Measurements from ENCODE around the gene CFAP46. TPM values are rescaled to one million over a fixed set of nuclear protein-coding genes. Genes with fewer than 3 reads are reported as not detected.
A peak's percentile ranks its signal among the peaks of the same experiment; 100 is the strongest.

The CFAP46 gene
- total and polyA plus RNA-seq, 4 donors, result 3.1 to 18.8 (median 7.1) TPM

- peaks cover 0 to 9% (median 2%) of the 10 kb centered on the region in 3 donors for H3K27me3 ChIP-seq (ENCODE audit: control insufficient read depth in 3 of 3, insufficient read depth in 3 of 3, low read length in 2 of 3)
- no peak overlapping the region for H3K9ac ChIP-seq (ENCODE audit: insufficient read depth in 1 of 2, low read length in 2 of 2)
- H3K36me3 ChIP-seq (ENCODE audit: control insufficient read depth in 4 of 4, insufficient read depth in 4 of 4, low read length in 4 of 4), result no peaks in the 10 kb centered on the region
- TF ChIP-seq CTCF (IDR thresholded peaks at IDR 0.05; ENCODE audit: control extremely low read depth, extremely low read depth), result no peak
- H3K4me1 ChIP-seq (ENCODE audit: control insufficient read depth in 5 of 5, insufficient read depth in 5 of 5, low read length in 5 of 5), result peaks cover 0 to 6% (median 0%) of the 10 kb centered on the region in 5 donors
- H3K4me3 ChIP-seq, result no peak overlapping the region
- H3K9me3 ChIP-seq (ENCODE audit: control insufficient read depth in 4 of 4, insufficient read depth in 3 of 4, low read length in 3 of 4), result peaks cover 0 to 9% (median 0%) of the 10 kb centered on the region in 4 donors
- DNase-seq (peak in 2 of 3 donors; percentile 18 to 25), ATAC-seq (ENCODE audit: insufficient read depth, low FRiP score) (no peak)
- WGBS, 2 donors, result 26 to 27% methylated on average over 14 of the region's 14 CpGs
- H3K27ac ChIP-seq (ENCODE audit: low read depth in 1 of 2, low read length in 1 of 2), result no peak overlapping the region
Measured at GRCh38 chr10:132865171-132865631, 77.2 kb downstream of the CFAP46 start.

- no peak for TF ChIP-seq CTCF (IDR thresholded peaks at IDR 0.05; ENCODE audit: control extremely low read depth, extremely low read depth)
- no peak for DNase-seq
Measured at GRCh38 chr10:132862485-132863420, 79.6 kb downstream of the CFAP46 start.

GRCh38 chr10:132861884-132862461 lies 80.4 kb downstream of the CFAP46 start:
- H3K27me3 ChIP-seq (ENCODE audit: control insufficient read depth in 3 of 3, insufficient read depth in 3 of 3, low read length in 2 of 3), result peaks cover 0 to 9% (median 2%) of the 10 kb centered on the region in 3 donors
- no peak for TF ChIP-seq CTCF (IDR thresholded peaks at IDR 0.05; ENCODE audit: control extremely low read depth, extremely low read depth)
- H3K9ac ChIP-seq (ENCODE audit: insufficient read depth in 1 of 2, low read length in 2 of 2), result no peak overlapping the region
- ATAC-seq (ENCODE audit: insufficient read depth, low FRiP score) (no peak), DNase-seq (peak in 1 of 3 donors; percentile 27)
- WGBS, 2 donors, result 59 to 72% methylated on average over 23 to 24 of the region's 24 CpGs
- H3K36me3 ChIP-seq (ENCODE audit: control insufficient read depth in 4 of 4, insufficient read depth in 4 of 4, low read length in 4 of 4), result no peaks in the 10 kb centered on the region
- no peak overlapping the region for H3K4me3 ChIP-seq
- peaks cover 0 to 6% (median 0%) of the 10 kb centered on the region in 5 donors for H3K4me1 ChIP-seq (ENCODE audit: control insufficient read depth in 5 of 5, insufficient read depth in 5 of 5, low read length in 5 of 5)
- no peak overlapping the region for H3K27ac ChIP-seq (ENCODE audit: low read depth in 1 of 2, low read length in 1 of 2)
- H3K9me3 ChIP-seq (ENCODE audit: control insufficient read depth in 4 of 4, insufficient read depth in 3 of 4, low read length in 3 of 4), result peaks cover 0 to 10% (median 0%) of the 10 kb centered on the region in 4 donors

More at GRCh38 chr10:132862485-132863420, 79.6 kb downstream of the CFAP46 start:
- Histone ChIP-seq H3K27me3 (ENCODE audit: control insufficient read depth in 3 of 3, insufficient read depth in 3 of 3, low read length in 2 of 3) (peaks cover 0 to 9% (median 2%) of the 10 kb centered on the region in 3 donors), H3K9me3 (ENCODE audit: control insufficient read depth in 4 of 4, insufficient read depth in 3 of 4, low read length in 3 of 4) (peaks cover 0 to 4% (median 0%) of the 10 kb centered on the region in 4 donors), H3K36me3 (ENCODE audit: control insufficient read depth in 4 of 4, insufficient read depth in 4 of 4, low read length in 4 of 4) (no peaks in the 10 kb centered on the region), H3K9ac (ENCODE audit: insufficient read depth in 1 of 2, low read length in 2 of 2) (no peak overlapping the region), H3K4me1 (ENCODE audit: control insufficient read depth in 5 of 5, insufficient read depth in 5 of 5, low read length in 5 of 5) (peaks cover 0 to 6% (median 0%) of the 10 kb centered on the region in 5 donors), H3K27ac (ENCODE audit: low read depth in 1 of 2, low read length in 1 of 2) (no peak overlapping the region), H3K4me3 (no peak overlapping the region)
- WGBS, 2 donors, result 22 to 26% methylated on average over 33 to 34 of the region's 34 CpGs
- no peak for ATAC-seq (ENCODE audit: insufficient read depth, low FRiP score)

All from lung (tissue), 12 donors.